ENCODE measurements around the gene CCDC60. TPM values are rescaled to one million over a fixed set of nuclear protein-coding genes. Genes with fewer than 3 reads are reported as not detected.

The CCDC60 gene
- total RNA-seq, 3 donors from 2014 or later = not detected

DNA sequence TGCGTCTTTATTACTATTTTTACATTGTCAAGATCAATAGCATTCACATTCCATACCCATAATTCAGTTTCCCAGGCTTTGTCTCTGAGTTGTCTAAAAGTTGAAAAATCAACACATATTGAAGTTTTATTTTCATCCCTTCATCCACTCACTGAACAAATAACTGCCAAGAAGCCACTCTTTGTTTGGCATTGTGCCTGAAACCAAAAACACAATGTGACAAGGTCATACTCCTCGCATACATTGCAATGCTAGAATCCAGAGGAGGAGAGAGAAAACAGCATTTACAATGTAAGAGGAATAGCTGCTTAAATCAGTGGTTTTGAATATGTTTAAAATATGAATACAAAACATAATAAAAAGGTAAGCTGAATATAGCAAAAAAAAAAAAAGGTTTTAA lies 71.8 kb downstream of the CCDC60 start:
- Histone ChIP-seq H3K27ac (no peak overlapping the region), H3K9me3 (no peaks in the 10 kb centered on the region), H3K36me3 (no peaks in the 10 kb centered on the region), H3K27me3 (peaks cover 0 to 19% of the 10 kb centered on the region in 2 donors), H3K4me1 (no peaks in the 10 kb centered on the region), H3K4me3 (no peak overlapping the region)
- TF ChIP-seq POLR2AphosphoS5 (IDR thresholded peaks at IDR 0.05) = no peak
- TF ChIP-seq, protein P1, sequence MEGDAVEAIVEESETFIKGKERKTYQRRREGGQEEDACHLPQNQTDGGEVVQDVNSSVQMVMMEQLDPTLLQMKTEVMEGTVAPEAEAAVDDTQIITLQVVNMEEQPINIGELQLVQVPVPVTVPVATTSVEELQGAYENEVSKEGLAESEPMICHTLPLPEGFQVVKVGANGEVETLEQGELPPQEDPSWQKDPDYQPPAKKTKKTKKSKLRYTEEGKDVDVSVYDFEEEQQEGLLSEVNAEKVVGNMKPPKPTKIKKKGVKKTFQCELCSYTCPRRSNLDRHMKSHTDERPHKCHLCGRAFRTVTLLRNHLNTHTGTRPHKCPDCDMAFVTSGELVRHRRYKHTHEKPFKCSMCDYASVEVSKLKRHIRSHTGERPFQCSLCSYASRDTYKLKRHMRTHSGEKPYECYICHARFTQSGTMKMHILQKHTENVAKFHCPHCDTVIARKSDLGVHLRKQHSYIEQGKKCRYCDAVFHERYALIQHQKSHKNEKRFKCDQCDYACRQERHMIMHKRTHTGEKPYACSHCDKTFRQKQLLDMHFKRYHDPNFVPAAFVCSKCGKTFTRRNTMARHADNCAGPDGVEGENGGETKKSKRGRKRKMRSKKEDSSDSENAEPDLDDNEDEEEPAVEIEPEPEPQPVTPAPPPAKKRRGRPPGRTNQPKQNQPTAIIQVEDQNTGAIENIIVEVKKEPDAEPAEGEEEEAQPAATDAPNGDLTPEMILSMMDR (IDR thresholded peaks at IDR 0.05) = no peak
- no peak for TF ChIP-seq POLR2A (IDR thresholded peaks at IDR 0.05)
- no peak for DNase-seq (ENCODE audit: low spot score in 2 of 2)
- intact Hi-C loops (cut with DNase I; ENCODE audit: low total_unique reads) = no loop called here

DNA sequence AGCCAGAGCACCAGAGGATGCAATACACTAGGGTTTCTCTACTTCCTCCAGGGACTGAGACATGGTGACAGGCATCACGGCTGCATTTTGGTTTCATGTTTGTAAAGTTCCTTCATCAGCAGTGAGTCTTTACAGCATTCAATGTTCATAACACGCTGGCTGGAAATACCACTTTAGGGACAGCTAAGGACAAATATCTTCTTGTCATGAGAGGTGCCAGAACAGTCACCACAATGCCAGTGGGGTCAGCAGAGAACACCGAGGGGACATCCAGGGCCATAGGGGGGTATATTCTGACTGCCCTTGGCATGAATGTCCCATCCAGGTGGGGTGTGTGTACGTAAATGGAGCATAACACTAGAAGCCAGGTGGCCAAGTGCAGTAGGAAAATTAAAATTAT lies 72.3 kb downstream of the CCDC60 start:
- Histone ChIP-seq H3K4me1 (no peaks in the 10 kb centered on the region), H3K9me3 (no peaks in the 10 kb centered on the region), H3K27me3 (peaks cover 0 to 19% of the 10 kb centered on the region in 2 donors), H3K4me3 (no peak overlapping the region), H3K27ac (no peak overlapping the region), H3K36me3 (no peaks in the 10 kb centered on the region)
- intact Hi-C loops (cut with DNase I; ENCODE audit: low total_unique reads) = no loop called here
- TF ChIP-seq POLR2A (IDR thresholded peaks at IDR 0.05) = no peak
- TF ChIP-seq, protein P1 (IDR thresholded peaks at IDR 0.05) = no peak
- TF ChIP-seq POLR2AphosphoS5 (IDR thresholded peaks at IDR 0.05) = no peak
- DNase-seq (ENCODE audit: low spot score in 2 of 2) = no peak

DNA sequence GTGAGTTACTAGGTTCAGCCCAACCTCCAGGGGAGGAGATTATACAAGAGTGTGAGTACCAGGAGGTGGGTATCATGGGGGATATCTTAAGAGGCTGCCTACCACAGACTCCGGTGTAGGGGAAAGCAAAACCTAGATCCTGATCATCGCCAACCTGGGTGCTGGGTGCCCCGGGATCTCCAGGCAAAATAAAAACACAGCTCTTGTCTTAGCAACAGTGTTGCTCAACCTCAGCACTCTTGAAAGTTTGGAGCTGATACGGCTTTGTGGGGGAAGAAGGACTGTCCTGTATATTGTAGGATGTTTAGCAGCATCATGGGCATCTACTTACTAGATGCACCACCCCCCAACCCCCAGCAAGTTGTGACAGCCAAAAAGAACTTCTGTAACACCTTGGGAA lies 74.5 kb downstream of the CCDC60 start:
- Histone ChIP-seq H3K4me1 (no peaks in the 10 kb centered on the region), H3K36me3 (no peaks in the 10 kb centered on the region), H3K4me3 (no peak overlapping the region), H3K27me3 (peaks cover 0 to 26% of the 10 kb centered on the region in 2 donors), H3K27ac (no peak overlapping the region), H3K9me3 (no peaks in the 10 kb centered on the region)
- no peak for DNase-seq (ENCODE audit: low spot score in 2 of 2)
- intact Hi-C loops (cut with DNase I; ENCODE audit: low total_unique reads) = no loop called here
- TF ChIP-seq POLR2A (IDR thresholded peaks at IDR 0.05) (no peak), POLR2AphosphoS5 (IDR thresholded peaks at IDR 0.05) (no peak)
- TF ChIP-seq, protein P1 (IDR thresholded peaks at IDR 0.05) = no peak

DNA sequence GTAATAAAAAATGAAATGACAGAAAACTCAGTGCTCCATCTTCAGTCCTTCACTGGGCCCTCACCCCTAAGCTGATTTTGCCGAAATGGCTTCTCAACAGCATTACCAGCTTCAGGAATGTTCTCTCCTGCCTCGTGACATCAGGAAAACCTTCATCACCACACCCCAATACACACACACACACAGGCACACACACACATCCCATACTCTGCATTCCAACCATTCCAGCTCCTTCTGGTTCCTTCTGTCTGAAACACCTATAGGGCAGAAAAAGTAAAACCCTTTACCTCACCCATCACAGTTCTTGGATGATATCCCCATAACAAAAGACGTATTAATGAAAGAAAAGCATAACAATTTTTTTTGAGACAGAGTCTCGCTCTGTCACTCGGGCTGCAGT lies 75.9 kb downstream of the CCDC60 start:
- TF ChIP-seq POLR2A (IDR thresholded peaks at IDR 0.05) (no peak), POLR2AphosphoS5 (IDR thresholded peaks at IDR 0.05) (no peak)
- TF ChIP-seq, protein P1 (IDR thresholded peaks at IDR 0.05) = no peak

DNA sequence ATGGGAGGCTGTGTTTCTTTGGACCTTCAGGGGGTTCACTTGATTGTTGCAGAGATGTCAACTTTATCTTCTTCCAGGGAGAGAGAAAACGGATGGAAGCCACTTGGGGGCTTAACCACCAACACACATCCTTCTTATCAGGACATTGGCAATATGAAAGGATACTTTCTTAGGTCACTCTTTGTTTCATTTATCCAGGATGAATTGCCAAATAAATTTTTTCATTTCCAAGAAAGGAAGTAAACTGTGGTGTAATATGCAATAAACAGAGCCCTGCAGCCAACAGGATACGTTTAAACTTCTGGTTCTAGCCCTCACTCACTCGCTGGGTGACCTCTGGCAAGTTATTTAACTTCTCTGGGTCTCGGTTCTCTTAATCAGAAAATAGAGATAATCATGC lies 77.8 kb downstream of the CCDC60 start:
- H3K4me1 ChIP-seq = no peaks in the 10 kb centered on the region
- no peaks in the 10 kb centered on the region for H3K36me3 ChIP-seq
- no peak overlapping the region for H3K27ac ChIP-seq
- no peak for DNase-seq (ENCODE audit: low spot score in 2 of 2)
- TF ChIP-seq POLR2A (IDR thresholded peaks at IDR 0.05) = no peak
- TF ChIP-seq, protein P1 (IDR thresholded peaks at IDR 0.05) = no peak
- no peak for TF ChIP-seq POLR2AphosphoS5 (IDR thresholded peaks at IDR 0.05)
- peaks cover 0 to 11% of the 10 kb centered on the region in 2 donors for H3K27me3 ChIP-seq
- no peak overlapping the region for H3K4me3 ChIP-seq
- H3K9me3 ChIP-seq = no peaks in the 10 kb centered on the region
- intact Hi-C loops (cut with DNase I; ENCODE audit: low total_unique reads) = loop anchor here (10.0 kb wide), 1 partner anchor 298 kb away; no protein-coding TSS in a partner anchor

More for the DNA sequence above, 75.9 kb downstream of the CCDC60 start:
- Histone ChIP-seq H3K4me1 (no peaks in the 10 kb centered on the region), H3K9me3 (no peaks in the 10 kb centered on the region), H3K27ac (no peak overlapping the region), H3K4me3 (no peak overlapping the region), H3K27me3 (peaks cover 0 to 20% of the 10 kb centered on the region in 2 donors), H3K36me3 (no peaks in the 10 kb centered on the region)
- intact Hi-C loops (cut with DNase I; ENCODE audit: low total_unique reads) = loop anchor here (10.0 kb wide), 1 partner anchor 296 kb away; no protein-coding TSS in a partner anchor
- DNase-seq (ENCODE audit: low spot score in 2 of 2) = no peak

Data from breast epithelium (tissue), 4 donors.